ENCODE results near the gene OMD.

OMD gene

GRCh38 chr9:92424340-92424739 is at the start of gene OMD:
OMD (minus strand) TSS chr9:92424471; CDS start chr9:92417558, 6,913 bp downstream.
- FAIRE-seq, result no peak
- DNase-seq (ENCODE audit: insufficient read length, low spot score), result no peak

- FAIRE-seq (no peak), DNase-seq (ENCODE audit: insufficient read length, low spot score) (no peak)
These were observed 43.9 kb upstream of the OMD start for GRCh38 chr9:92468206-92468605.

- FAIRE-seq, result no peak
- DNase-seq (ENCODE audit: insufficient read length, low spot score), result no peak
These were observed 43.2 kb upstream of the OMD start for GRCh38 chr9:92467511-92467910.

- DNase-seq (ENCODE audit: insufficient read length, low spot score) (no peak), FAIRE-seq (no peak)
These were observed 42.8 kb upstream of the OMD start for GRCh38 chr9:92467041-92467440.

GRCh38 chr9:92463984-92464383 is 39.7 kb upstream of the OMD start:
- no peak for DNase-seq (ENCODE audit: insufficient read length, low spot score)
- no peak for FAIRE-seq

GRCh38 chr9:92463387-92463786 is 39.1 kb upstream of the OMD start:
- FAIRE-seq, result no peak
- no peak for DNase-seq (ENCODE audit: insufficient read length, low spot score)

GRCh38 chr9:92457576-92457975 is 33.3 kb upstream of the OMD start:
- FAIRE-seq (no peak), DNase-seq (ENCODE audit: insufficient read length, low spot score) (no peak)

- no peak for DNase-seq (ENCODE audit: insufficient read length, low spot score)
- no peak for FAIRE-seq
These were observed 30.9 kb upstream of the OMD start for GRCh38 chr9:92455217-92455616.

GRCh38 chr9:92446536-92446935 is 22.3 kb upstream of the OMD start:
- DNase-seq (ENCODE audit: insufficient read length, low spot score) (no peak), FAIRE-seq (no peak)

GRCh38 chr9:92444841-92445240 is 20.6 kb upstream of the OMD start:
- no peak for FAIRE-seq

GRCh38 chr9:92440751-92441046 is 16.4 kb upstream of the OMD start:
- DNase-seq (ENCODE audit: insufficient read length, low spot score) (no peak), FAIRE-seq (no peak)

More at GRCh38 chr9:92444841-92445240, 20.6 kb upstream of the OMD start:
- no peak for DNase-seq (ENCODE audit: insufficient read length, low spot score)

- FAIRE-seq, result no peak
- DNase-seq (ENCODE audit: insufficient read length, low spot score), result no peak
These were observed 15.9 kb upstream of the OMD start for GRCh38 chr9:92439921-92440750.

- no peak for FAIRE-seq
- no peak for DNase-seq (ENCODE audit: insufficient read length, low spot score)
These were observed 14.7 kb upstream of the OMD start for GRCh38 chr9:92438900-92439526.

GRCh38 chr9:92435263-92435662 is 11.0 kb upstream of the OMD start:
- DNase-seq (ENCODE audit: insufficient read length, low spot score), result no peak
- FAIRE-seq, result no peak

GRCh38 chr9:92432972-92433548 is 8.8 kb upstream of the OMD start:
- FAIRE-seq (no peak), DNase-seq (ENCODE audit: insufficient read length, low spot score) (no peak)

GRCh38 chr9:92432350-92432749 is 8.1 kb upstream of the OMD start:
- FAIRE-seq, result no peak
- no peak for DNase-seq (ENCODE audit: insufficient read length, low spot score)

- FAIRE-seq (no peak), DNase-seq (ENCODE audit: insufficient read length, low spot score) (no peak)
These were observed 5.6 kb upstream of the OMD start for GRCh38 chr9:92429836-92430235.

GRCh38 chr9:92426501-92427145 is 2.4 kb upstream of the OMD start:
- FAIRE-seq, result no peak
- no peak for DNase-seq (ENCODE audit: insufficient read length, low spot score)

GRCh38 chr9:92425474-92425873 is 1.2 kb upstream of the OMD start:
- no peak for DNase-seq (ENCODE audit: insufficient read length, low spot score)
- FAIRE-seq, result no peak

GRCh38 chr9:92423612-92424011 is 659 bp downstream of the OMD start:
- DNase-seq (ENCODE audit: insufficient read length, low spot score) (no peak), FAIRE-seq (no peak)

GRCh38 chr9:92422611-92423338 is 1.5 kb downstream of the OMD start:
- FAIRE-seq, result no peak

More at GRCh38 chr9:92422611-92423338, 1.5 kb downstream of the OMD start:
- DNase-seq (ENCODE audit: insufficient read length, low spot score), result no peak

Data from HTR-8/SVneo (cell line).